GM12892 (cell line): ENCODE results near the gene S100PBP.
"Not testable (repeated sequence)": the region's sequence is repeated elsewhere in the genome, so short reads cannot be mapped to it uniquely, and the experiment has no call there.

Experiments used
- POLR2A ChIP-seq: IDR thresholded peaks from 2 replicates; pipeline ENCODE4 v1.6.1; 2011; ENCODE audit warnings: low read depth, low read length, control low read depth
- TAF1 ChIP-seq: IDR thresholded peaks from 2 replicates; pipeline ENCODE4 v1.6.1; 2011; ENCODE audit warnings: low read depth, mild to moderate bottlenecking, control low read depth, low read length, borderline replicate concordance

- not testable (repeated sequence) for TF ChIP-seq TAF1, POLR2A
These were observed 21.7 kb upstream of the S100PBP start for GRCh38 chr1:32795763-32796162.
